Peyer's patch (tissue), 4 donors: ENCODE measurements around the gene ATP13A3. TPM values are rescaled to one million over a fixed set of nuclear protein-coding genes. Genes with fewer than 3 reads are reported as not detected.

Experiments
- DNase-seq, 3 donors: peaks; one replicate each; pipeline ENCODE4 v3.0.0-alpha.2; 2017 to 2019
- H3K27ac ChIP-seq, 4 donors: fragments of 200-600 bp; sonication (generic); one replicate each; pipeline ENCODE4 v1.5.1; 2016 to 2019
- H3K27me3 ChIP-seq, 2 donors: fragments of 200-600 bp; sonication (generic); one replicate each; pipeline ENCODE4 v1.5.1; 2019
- H3K36me3 ChIP-seq, 3 donors: fragments of 200-600 bp; sonication (generic); one replicate each; pipeline ENCODE4 v1.5.1; 2016 to 2019
- H3K4me1 ChIP-seq, 4 donors: fragments of 200-600 bp; sonication (generic); one replicate each; pipeline ENCODE4 v1.5.1; 2016 to 2019
- H3K4me3 ChIP-seq, 4 donors: fragments of 200-600 bp; sonication (generic); 1 replicate in 3 of 4; 2 replicates in 1 of 4; pipeline ENCODE4 v1.5.1; 2016 to 2019; ENCODE audit warnings: mild to moderate bottlenecking in 1 of 4
- H3K9me3 ChIP-seq, 4 donors: fragments of 200-600 bp; sonication (generic); one replicate each; pipeline ENCODE4 v1.5.1; 2016 to 2019; ENCODE audit warnings: mild to moderate bottlenecking in 1 of 4
- POLR2A ChIP-seq, 2 donors: fragments of 450-650 bp; IDR thresholded peaks; one replicate each; pipeline ENCODE4 v1.5.1; 2017; ENCODE audit warnings: antibody characterized with exemption in 2 of 2, mild to moderate bottlenecking in 2 of 2, moderate library complexity in 2 of 2
- total RNA-seq, 4 donors: library from RNA; depleted of rRNA; stranded (reverse); fragments of >200 nt; gene quantifications; one replicate each; pipeline ENCODE4 v1.1.0, GENCODE V29; 2016
- TF ChIP-seq, protein P1 (sequence below), 6 experiments: fragments of 450-650 bp in 4 of 6; fragments of 200-600 bp in 2 of 6; sonication (generic) in 1 of 6; IDR thresholded peaks; one replicate each; pipeline ENCODE4 v1.5.1; 2017 to 2019; ENCODE audit warnings: antibody characterized with exemption in 6 of 6, mild to moderate bottlenecking in 3 of 6, moderate library complexity in 1 of 6

Gene ATP13A3
- total RNA-seq, 4 donors from 2014 or later: 54.3 to 67.2 (median 58.2) TPM

- no peak overlapping the region for H3K27ac ChIP-seq
- peaks cover 0 to 9% (median 2%) of the 10 kb centered on the region in 4 donors for H3K4me1 ChIP-seq
- TF ChIP-seq POLR2A (IDR thresholded peaks at IDR 0.05): no peak
- TF ChIP-seq, protein P1, sequence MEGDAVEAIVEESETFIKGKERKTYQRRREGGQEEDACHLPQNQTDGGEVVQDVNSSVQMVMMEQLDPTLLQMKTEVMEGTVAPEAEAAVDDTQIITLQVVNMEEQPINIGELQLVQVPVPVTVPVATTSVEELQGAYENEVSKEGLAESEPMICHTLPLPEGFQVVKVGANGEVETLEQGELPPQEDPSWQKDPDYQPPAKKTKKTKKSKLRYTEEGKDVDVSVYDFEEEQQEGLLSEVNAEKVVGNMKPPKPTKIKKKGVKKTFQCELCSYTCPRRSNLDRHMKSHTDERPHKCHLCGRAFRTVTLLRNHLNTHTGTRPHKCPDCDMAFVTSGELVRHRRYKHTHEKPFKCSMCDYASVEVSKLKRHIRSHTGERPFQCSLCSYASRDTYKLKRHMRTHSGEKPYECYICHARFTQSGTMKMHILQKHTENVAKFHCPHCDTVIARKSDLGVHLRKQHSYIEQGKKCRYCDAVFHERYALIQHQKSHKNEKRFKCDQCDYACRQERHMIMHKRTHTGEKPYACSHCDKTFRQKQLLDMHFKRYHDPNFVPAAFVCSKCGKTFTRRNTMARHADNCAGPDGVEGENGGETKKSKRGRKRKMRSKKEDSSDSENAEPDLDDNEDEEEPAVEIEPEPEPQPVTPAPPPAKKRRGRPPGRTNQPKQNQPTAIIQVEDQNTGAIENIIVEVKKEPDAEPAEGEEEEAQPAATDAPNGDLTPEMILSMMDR (IDR thresholded peaks at IDR 0.05): no peak
- no peak overlapping the region for H3K4me3 ChIP-seq
- DNase-seq: no peak
- no peaks in the 10 kb centered on the region for H3K36me3 ChIP-seq
- no peaks in the 10 kb centered on the region for H3K27me3 ChIP-seq
- H3K9me3 ChIP-seq: no peaks in the 10 kb centered on the region
Measured at GRCh38 chr3:194475978-194476377, 10.8 kb downstream of the ATP13A3 start.

DNA sequence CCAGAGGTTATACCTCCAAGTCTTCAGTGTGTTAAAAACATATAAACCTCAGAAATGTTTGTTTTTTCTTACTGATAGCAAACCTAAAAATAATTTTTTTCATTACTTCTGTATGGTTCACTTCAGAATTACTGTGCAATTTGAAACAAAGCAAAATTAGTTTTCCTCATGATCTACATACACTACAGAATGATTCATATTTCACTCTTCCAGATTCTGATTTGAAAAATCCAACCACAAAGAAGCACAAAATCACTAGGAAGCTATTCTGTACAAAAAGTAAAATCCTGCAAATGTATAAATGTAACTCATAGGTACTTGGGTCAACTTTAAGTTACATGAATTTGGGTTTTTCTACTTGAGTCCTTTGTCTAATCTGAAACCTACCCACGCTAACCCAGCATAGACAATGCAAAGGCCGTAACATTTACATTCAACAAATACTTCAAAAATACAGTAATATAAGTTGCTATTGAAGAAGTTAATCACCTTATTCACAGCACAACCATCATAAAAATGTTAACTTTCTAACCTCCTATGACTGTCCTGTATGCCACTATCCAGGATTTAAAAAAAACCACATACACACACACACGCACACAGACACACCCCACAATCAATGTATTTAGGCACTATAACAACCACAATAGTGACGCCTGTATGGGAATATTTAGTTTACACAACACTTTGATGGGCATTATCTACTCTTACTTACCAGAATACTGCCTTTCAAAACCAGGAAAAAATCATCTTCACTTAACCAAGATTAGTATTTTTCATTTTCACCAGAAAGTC, 11.5 kb downstream of the ATP13A3 start:
- no peak overlapping the region for H3K27ac ChIP-seq
- H3K4me1 ChIP-seq: peaks cover 0 to 6% (median 2%) of the 10 kb centered on the region in 4 donors
- no peak for TF ChIP-seq POLR2A (IDR thresholded peaks at IDR 0.05)
- TF ChIP-seq, protein P1 (IDR thresholded peaks at IDR 0.05): no peak
- H3K9me3 ChIP-seq: no peaks in the 10 kb centered on the region
- no peak overlapping the region for H3K4me3 ChIP-seq
- no peaks in the 10 kb centered on the region for H3K27me3 ChIP-seq
- DNase-seq: no peak
- no peaks in the 10 kb centered on the region for H3K36me3 ChIP-seq

GRCh38 chr3:194474675-194475074, 12.1 kb downstream of the ATP13A3 start:
- Histone ChIP-seq H3K27me3 (no peaks in the 10 kb centered on the region), H3K27ac (no peak overlapping the region), H3K9me3 (no peaks in the 10 kb centered on the region), H3K4me1 (peaks cover 0 to 6% (median 2%) of the 10 kb centered on the region in 4 donors), H3K4me3 (no peak overlapping the region), H3K36me3 (no peaks in the 10 kb centered on the region)
- no peak for TF ChIP-seq POLR2A (IDR thresholded peaks at IDR 0.05)
- TF ChIP-seq, protein P1 (IDR thresholded peaks at IDR 0.05): no peak
- no peak for DNase-seq

- Histone ChIP-seq H3K27me3 (no peaks in the 10 kb centered on the region), H3K4me1 (peaks cover 0 to 6% (median 2%) of the 10 kb centered on the region in 4 donors), H3K27ac (no peak overlapping the region), H3K36me3 (no peaks in the 10 kb centered on the region), H3K4me3 (no peak overlapping the region), H3K9me3 (no peaks in the 10 kb centered on the region)
- DNase-seq: no peak
- no peak for TF ChIP-seq POLR2A (IDR thresholded peaks at IDR 0.05)
- TF ChIP-seq, protein P1 (IDR thresholded peaks at IDR 0.05): peak; percentile 87 to 100 (median 98)
Measured at GRCh38 chr3:194472290-194472920, 14.4 kb downstream of the ATP13A3 start.

DNA sequence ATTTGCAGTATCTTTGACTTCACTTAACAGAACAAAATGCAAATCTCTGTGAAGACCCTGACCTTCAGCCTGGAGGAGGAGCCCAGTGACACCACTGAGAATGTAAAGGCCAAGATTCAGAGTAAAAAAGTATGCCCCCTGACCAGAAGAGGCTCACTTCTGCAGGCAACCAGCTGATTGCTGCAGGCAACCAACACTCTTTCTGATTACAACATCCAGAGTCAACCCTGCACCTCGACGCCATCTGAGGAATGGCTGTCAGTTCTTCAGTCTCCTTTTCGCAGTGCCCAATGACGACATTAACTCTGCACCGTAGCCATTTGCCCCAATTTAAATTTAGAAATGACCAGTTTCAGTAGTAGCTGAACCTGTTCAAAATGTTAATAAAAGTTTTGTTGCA, 14.9 kb downstream of the ATP13A3 start:
- no peaks in the 10 kb centered on the region for H3K9me3 ChIP-seq
- no peak for TF ChIP-seq POLR2A (IDR thresholded peaks at IDR 0.05)
- TF ChIP-seq, protein P1 (IDR thresholded peaks at IDR 0.05): no peak
- H3K4me1 ChIP-seq: peaks cover 0 to 6% (median 2%) of the 10 kb centered on the region in 4 donors
- H3K36me3 ChIP-seq: no peaks in the 10 kb centered on the region
- no peak overlapping the region for H3K4me3 ChIP-seq
- DNase-seq: no peak
- no peak overlapping the region for H3K27ac ChIP-seq
- H3K27me3 ChIP-seq: no peaks in the 10 kb centered on the region
